ENCODE measurements around the gene PLSCR5.

PLSCR5 gene

GRCh38 chr3:146611096-146611495, 6.0 kb upstream of the PLSCR5 start:
- Mint-ChIP-seq H3K27ac (no peak overlapping the region), H3K4me1 (no peaks in the 10 kb centered on the region), H3K9me3 (no peaks in the 10 kb centered on the region), H3K27me3 (peaks cover 10% of the 10 kb centered on the region), H3K36me3 (no peaks in the 10 kb centered on the region), H3K4me3 (no peak overlapping the region)

DNA sequence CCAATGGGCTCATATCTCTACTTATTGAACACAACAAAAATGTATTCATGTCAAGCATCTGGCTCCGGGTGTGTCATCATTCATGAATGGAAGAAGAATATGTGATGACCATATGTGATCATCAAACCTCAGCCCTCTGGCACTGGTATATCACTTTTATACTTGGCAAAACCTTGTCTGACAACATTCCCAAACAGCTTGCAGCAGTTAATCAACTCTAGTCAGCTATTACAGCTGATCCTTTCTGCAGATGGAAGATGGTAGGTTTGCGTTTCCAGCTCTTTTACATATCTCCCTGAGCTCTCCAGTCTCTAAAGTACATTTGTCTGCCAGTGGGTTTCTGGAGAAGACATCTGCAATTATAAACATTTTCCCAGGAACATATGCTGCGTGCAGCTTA, 6.6 kb downstream of the PLSCR5 start:
- no peak overlapping the region for H3K27ac Mint-ChIP-seq
- no peaks in the 10 kb centered on the region for H3K9me3 Mint-ChIP-seq

GRCh38 chr3:146594843-146595482, 10.2 kb downstream of the PLSCR5 start:
- H3K27me3 Mint-ChIP-seq: peaks cover 4% of the 10 kb centered on the region
- H3K9me3 Mint-ChIP-seq: no peaks in the 10 kb centered on the region
- no peak overlapping the region for H3K27ac Mint-ChIP-seq
- no peaks in the 10 kb centered on the region for H3K4me1 Mint-ChIP-seq
- no peak overlapping the region for H3K4me3 Mint-ChIP-seq
- no peaks in the 10 kb centered on the region for H3K36me3 Mint-ChIP-seq

More for the DNA sequence above, 6.6 kb downstream of the PLSCR5 start:
- Mint-ChIP-seq H3K36me3 (no peaks in the 10 kb centered on the region), H3K27me3 (peaks cover 4% of the 10 kb centered on the region), H3K4me1 (no peaks in the 10 kb centered on the region), H3K4me3 (no peak overlapping the region)

DNA sequence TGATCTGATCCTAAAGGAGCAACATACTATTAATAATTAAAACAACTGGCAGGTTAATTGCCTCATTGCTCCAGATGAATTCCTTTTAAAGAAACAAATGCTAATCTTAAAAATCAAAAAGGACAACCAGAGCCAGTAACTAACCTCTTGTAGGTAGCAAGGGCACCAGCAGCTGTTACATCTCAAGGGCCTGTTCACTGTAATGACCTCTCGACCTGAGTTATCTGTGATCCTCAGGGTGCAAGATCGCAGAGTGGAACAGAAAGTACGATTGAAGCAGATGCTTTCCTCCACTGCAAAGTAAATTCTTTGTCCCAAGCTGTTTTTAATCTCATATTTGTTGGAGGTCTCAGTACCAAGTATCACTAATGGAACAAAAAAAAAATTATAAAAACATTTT, 11.4 kb downstream of the PLSCR5 start:
- peaks cover 4% of the 10 kb centered on the region for H3K27me3 Mint-ChIP-seq
- no peaks in the 10 kb centered on the region for H3K9me3 Mint-ChIP-seq
- H3K27ac Mint-ChIP-seq: no peak overlapping the region
- H3K4me3 Mint-ChIP-seq: no peak overlapping the region
- no peaks in the 10 kb centered on the region for H3K36me3 Mint-ChIP-seq
- H3K4me1 Mint-ChIP-seq: no peaks in the 10 kb centered on the region

DNA sequence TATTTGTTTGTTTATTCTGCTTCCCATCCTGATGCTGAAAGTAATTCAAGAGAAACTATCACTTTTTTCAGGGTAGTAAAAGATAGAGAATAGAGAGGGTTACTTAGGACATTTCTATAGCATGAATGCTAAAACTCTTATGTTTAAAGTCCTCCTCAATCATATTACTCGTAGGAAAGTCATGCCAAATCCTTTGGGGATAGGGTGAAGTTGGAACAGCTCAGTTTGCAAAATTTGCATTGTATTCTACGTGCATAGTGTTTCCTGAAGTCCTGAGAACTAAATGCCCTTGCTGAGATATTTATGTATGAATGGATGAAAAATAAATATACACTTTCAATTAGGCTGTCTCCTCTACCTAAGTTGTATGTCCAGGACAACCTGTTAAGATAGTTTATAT, 14.6 kb downstream of the PLSCR5 start:
- Mint-ChIP-seq H3K27ac (no peak overlapping the region), H3K9me3 (no peaks in the 10 kb centered on the region), H3K27me3 (peaks cover 4% of the 10 kb centered on the region), H3K36me3 (no peaks in the 10 kb centered on the region), H3K4me3 (no peak overlapping the region), H3K4me1 (no peaks in the 10 kb centered on the region)

DNA sequence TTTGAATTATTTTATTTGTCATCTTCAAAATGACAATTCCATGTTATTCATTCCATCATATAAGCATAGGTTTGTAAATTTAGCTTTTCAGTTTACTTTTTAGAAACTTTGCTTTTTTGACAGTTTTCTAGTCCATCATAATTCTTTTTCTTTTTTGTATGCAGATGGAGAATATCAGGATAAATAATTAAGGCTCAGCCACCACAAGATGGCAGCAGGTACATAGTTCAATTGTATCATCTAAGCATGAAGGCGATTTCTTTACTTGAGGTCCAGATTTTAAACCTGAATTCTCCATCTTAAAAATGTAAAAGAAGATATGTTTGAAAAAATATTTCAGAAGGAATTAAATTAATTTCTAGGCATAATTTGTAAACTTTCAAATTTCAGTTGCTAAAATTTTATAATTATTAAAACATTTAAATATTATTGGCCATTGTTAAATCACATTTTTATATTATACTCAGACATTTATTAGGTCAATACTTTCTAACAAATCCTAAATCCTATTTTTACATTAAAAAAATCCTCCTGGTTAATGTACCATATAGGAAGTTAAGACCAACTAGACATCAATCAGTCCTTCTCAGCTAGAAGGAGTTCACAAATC, 15.1 kb downstream of the PLSCR5 start:
- Mint-ChIP-seq H3K9me3 (no peaks in the 10 kb centered on the region), H3K27me3 (peaks cover 5% of the 10 kb centered on the region), H3K27ac (no peak overlapping the region), H3K4me3 (no peak overlapping the region), H3K36me3 (no peaks in the 10 kb centered on the region), H3K4me1 (no peaks in the 10 kb centered on the region)

DNA sequence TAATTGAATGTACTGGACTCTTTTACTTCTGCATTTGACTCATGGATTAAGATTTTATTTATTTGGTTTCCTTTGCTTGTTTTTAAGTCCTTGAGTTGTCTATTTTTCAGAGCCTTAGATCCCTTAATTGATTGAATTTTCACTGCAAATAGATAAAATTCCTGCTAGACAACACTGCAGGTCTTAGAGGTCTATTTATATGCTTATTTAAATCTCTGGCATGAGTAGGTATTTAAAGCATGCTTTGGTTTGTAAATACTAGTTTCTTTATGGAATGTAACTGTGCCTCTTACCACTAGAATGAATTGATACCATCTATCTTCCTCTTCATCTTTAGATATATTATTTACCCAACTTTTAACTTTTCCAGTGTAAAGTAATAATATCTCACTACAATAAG, 20.0 kb downstream of the PLSCR5 start:
- H3K4me3 Mint-ChIP-seq: no peak overlapping the region
- no peaks in the 10 kb centered on the region for H3K9me3 Mint-ChIP-seq
- peaks cover 12% of the 10 kb centered on the region for H3K27me3 Mint-ChIP-seq
- H3K27ac Mint-ChIP-seq: no peak overlapping the region
- H3K4me1 Mint-ChIP-seq: no peaks in the 10 kb centered on the region
- peaks cover 3% of the 10 kb centered on the region for H3K36me3 Mint-ChIP-seq

DNA sequence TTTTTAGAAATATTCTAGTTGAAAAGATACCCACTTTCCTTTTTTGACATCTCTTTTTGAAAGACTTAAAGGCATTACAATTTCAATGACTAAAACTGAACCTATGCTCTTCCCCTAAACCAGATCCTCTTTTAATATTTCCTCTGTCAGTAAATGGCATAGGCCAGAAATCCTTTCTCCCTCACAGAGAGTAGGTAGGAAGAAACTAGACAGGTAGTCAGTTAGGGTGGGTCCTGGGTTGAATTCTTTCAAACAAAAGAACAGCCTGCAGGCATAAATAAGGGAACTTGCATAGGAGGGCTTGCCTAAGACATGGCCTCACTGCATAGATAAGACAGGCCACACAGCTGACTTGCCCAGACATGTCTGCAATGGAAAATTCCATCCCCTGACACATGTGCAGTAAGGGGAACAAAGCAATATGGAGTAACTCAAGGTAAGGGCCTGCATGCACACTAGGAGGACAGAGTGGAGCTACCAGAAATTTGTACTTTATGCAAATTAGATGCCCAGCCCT, 23.1 kb downstream of the PLSCR5 start:
- no peak overlapping the region for H3K27ac Mint-ChIP-seq
- no peak overlapping the region for H3K4me3 Mint-ChIP-seq
- peaks cover 10% of the 10 kb centered on the region for H3K27me3 Mint-ChIP-seq
- H3K4me1 Mint-ChIP-seq: no peaks in the 10 kb centered on the region
- H3K9me3 Mint-ChIP-seq: no peaks in the 10 kb centered on the region
- peaks cover 3% of the 10 kb centered on the region for H3K36me3 Mint-ChIP-seq

DNA sequence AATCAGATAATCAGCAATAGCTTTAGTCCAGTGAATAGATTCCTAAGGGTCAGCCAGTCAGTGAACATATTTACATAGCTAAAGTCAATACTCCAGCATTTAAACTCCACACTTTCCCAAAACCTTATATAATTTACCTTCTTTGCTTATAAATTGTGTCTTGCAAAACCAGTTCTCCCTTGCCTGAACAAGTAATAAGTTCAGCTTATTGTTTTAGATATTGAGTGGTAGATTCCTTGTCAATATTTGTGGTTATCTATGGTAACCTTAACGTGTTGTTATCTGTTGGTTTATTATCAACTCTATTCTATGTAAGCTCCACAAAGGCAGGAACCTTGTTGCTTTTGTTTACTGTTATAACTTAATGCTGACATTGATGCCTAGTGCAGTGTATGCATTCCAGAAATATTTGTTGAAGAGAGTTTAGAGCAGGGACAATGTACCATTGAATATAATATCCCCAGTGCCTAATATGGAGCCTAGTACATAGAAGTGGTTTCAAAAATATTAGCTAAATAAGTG, 24.0 kb downstream of the PLSCR5 start:
- H3K4me1 Mint-ChIP-seq: no peaks in the 10 kb centered on the region
- H3K36me3 Mint-ChIP-seq: peaks cover 3% of the 10 kb centered on the region
- peaks cover 8% of the 10 kb centered on the region for H3K27me3 Mint-ChIP-seq
- no peak overlapping the region for H3K27ac Mint-ChIP-seq
- H3K9me3 Mint-ChIP-seq: no peaks in the 10 kb centered on the region
- no peak overlapping the region for H3K4me3 Mint-ChIP-seq

GRCh38 chr3:146577662-146578061, 27.5 kb downstream of the PLSCR5 start:
- Mint-ChIP-seq H3K36me3 (no peaks in the 10 kb centered on the region), H3K4me1 (no peaks in the 10 kb centered on the region), H3K9me3 (no peaks in the 10 kb centered on the region), H3K4me3 (no peak overlapping the region), H3K27me3 (no peaks in the 10 kb centered on the region), H3K27ac (no peak overlapping the region)

- Mint-ChIP-seq H3K4me1 (no peaks in the 10 kb centered on the region), H3K27ac (no peak overlapping the region), H3K36me3 (no peaks in the 10 kb centered on the region), H3K27me3 (no peaks in the 10 kb centered on the region), H3K4me3 (no peak overlapping the region), H3K9me3 (no peaks in the 10 kb centered on the region)
Observed at GRCh38 chr3:146575636-146576035, 29.5 kb downstream of the PLSCR5 start.

- H3K9me3 Mint-ChIP-seq: no peaks in the 10 kb centered on the region
- no peaks in the 10 kb centered on the region for H3K36me3 Mint-ChIP-seq
- H3K27me3 Mint-ChIP-seq: no peaks in the 10 kb centered on the region
- H3K4me1 Mint-ChIP-seq: no peaks in the 10 kb centered on the region
- no peak overlapping the region for H3K27ac Mint-ChIP-seq
- H3K4me3 Mint-ChIP-seq: no peak overlapping the region
Observed at GRCh38 chr3:146574173-146574572, 31.0 kb downstream of the PLSCR5 start.

DNA sequence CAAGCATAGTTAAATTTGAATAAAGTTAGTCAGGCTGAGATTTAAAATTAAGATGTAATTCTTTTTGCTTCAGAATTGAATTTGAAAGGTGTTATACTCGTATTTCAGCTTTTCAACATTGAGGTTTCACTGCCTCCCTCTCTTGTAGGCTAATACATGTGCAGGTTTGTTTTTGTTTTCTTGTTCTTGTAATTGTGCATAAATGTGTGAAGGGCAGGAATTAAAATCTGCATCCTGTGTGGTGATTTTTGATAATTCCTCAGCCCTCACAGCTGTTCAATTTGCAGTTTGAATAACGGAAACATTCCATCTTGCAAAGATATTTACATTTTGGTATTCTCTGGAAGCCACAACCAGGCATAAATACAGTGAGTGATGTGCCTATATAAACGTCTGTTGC, 35.8 kb downstream of the PLSCR5 start:
- no peak overlapping the region for H3K4me3 Mint-ChIP-seq
- peaks cover 1% of the 10 kb centered on the region for H3K27me3 Mint-ChIP-seq
- no peaks in the 10 kb centered on the region for H3K9me3 Mint-ChIP-seq
- H3K36me3 Mint-ChIP-seq: no peaks in the 10 kb centered on the region
- no peaks in the 10 kb centered on the region for H3K4me1 Mint-ChIP-seq
- H3K27ac Mint-ChIP-seq: no peak overlapping the region

DNA sequence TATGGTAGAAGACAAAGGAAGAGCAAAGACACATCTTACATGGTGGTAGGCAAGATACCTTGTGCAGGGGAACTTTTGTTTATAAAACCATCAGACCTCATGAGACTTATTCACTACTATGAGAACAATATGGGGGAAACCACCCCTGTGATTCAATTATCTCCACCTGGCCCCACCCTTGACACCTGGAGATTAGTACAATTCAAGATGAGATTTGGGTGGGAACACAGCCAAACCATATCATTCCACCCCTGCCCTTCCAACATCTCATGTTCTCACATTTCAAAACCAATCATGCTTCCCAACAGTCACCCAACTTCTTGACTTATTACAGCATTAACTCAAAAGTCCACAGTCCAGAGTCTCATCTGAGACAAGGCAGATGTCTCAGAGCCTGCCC, 39.0 kb downstream of the PLSCR5 start:
- H3K36me3 Mint-ChIP-seq: no peaks in the 10 kb centered on the region
- H3K4me1 Mint-ChIP-seq: no peaks in the 10 kb centered on the region
- no peak overlapping the region for H3K4me3 Mint-ChIP-seq
- H3K9me3 Mint-ChIP-seq: no peaks in the 10 kb centered on the region
- no peak overlapping the region for H3K27ac Mint-ChIP-seq
- peaks cover 1% of the 10 kb centered on the region for H3K27me3 Mint-ChIP-seq

- no peaks in the 10 kb centered on the region for H3K9me3 Mint-ChIP-seq
- H3K4me1 Mint-ChIP-seq: no peaks in the 10 kb centered on the region
- H3K36me3 Mint-ChIP-seq: no peaks in the 10 kb centered on the region
- H3K27me3 Mint-ChIP-seq: no peaks in the 10 kb centered on the region
- no peak overlapping the region for H3K4me3 Mint-ChIP-seq
- H3K27ac Mint-ChIP-seq: no peak overlapping the region
Observed at GRCh38 chr3:146561879-146562278, 43.3 kb downstream of the PLSCR5 start.

DNA sequence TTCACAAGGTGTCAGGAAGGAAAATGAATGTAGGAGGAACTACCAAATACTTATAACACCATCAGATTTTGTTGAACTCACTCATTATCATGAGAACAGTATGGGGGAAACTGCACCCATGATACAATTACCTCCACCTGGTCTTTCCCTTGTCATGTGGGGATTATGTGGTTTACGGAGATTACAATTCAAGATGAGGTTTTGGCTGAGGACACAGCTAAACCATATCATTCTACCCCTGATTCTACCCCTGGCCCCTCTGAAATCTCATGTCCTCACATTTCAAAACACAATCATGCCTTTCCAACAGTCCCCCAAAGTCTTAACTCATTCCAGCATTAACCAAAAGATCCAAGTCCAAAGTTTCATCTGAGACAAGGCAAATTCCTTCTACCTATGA, 43.7 kb downstream of the PLSCR5 start:
- Mint-ChIP-seq H3K27me3 (no peaks in the 10 kb centered on the region), H3K9me3 (no peaks in the 10 kb centered on the region), H3K27ac (no peak overlapping the region), H3K4me1 (no peaks in the 10 kb centered on the region), H3K36me3 (no peaks in the 10 kb centered on the region), H3K4me3 (no peak overlapping the region)
